DOHH2 (cell line): ENCODE measurements around the gene RAPGEF3.

Experiments
- CTCF ChIP-seq: fragments of 200-600 bp; sonication (generic); IDR thresholded peaks from one replicate; pipeline ENCODE4 v1.5.1; 2014; ENCODE audit warnings: antibody characterized with exemption, mild to moderate bottlenecking, low read depth, low read length; ENCODE audit not compliant: poor library complexity, severe bottlenecking
- EZH2phosphoT487 ChIP-seq: fragments of 200-600 bp; sonication (generic); IDR thresholded peaks from 2 replicates; pipeline ENCODE4 v1.6.1; 2017; ENCODE audit warnings: borderline replicate concordance, mild to moderate bottlenecking, antibody characterized with exemption, low read length, moderate library complexity, mixed read lengths

- no peak for TF ChIP-seq CTCF
- no peak for TF ChIP-seq EZH2phosphoT487
Observed at GRCh38 chr12:47789141-47789540, 30.5 kb upstream of the RAPGEF3 start.
